Muscle layer of colon (tissue), 2 donors: Measurements from ENCODE around the gene TGDS.
"Not testable (repeated sequence)": the region's sequence is repeated elsewhere in the genome, so short reads cannot be mapped to it uniquely, and the experiment has no call there.

Source experiments
- H3K27ac ChIP-seq: one replicate; pipeline ENCODE4 v1.7.0; 2013; ENCODE audit warnings: low read depth, mild to moderate bottlenecking, low read length, moderate library complexity
- H3K27me3 ChIP-seq, 2 donors: one replicate each; pipeline ENCODE4 v1.7.0; 2013; ENCODE audit warnings: low read length in 2 of 2, mild to moderate bottlenecking in 2 of 2; ENCODE audit not compliant: insufficient read depth in 2 of 2, control insufficient read depth in 1 of 2
- H3K36me3 ChIP-seq: one replicate; pipeline ENCODE4 v1.7.0; 2013; ENCODE audit warnings: mild to moderate bottlenecking, low read length; ENCODE audit not compliant: insufficient read depth
- H3K4me1 ChIP-seq: one replicate; pipeline ENCODE4 v1.7.0; 2013; ENCODE audit warnings: mild to moderate bottlenecking, low read length; ENCODE audit not compliant: insufficient read depth
- H3K4me3 ChIP-seq, 2 donors: one replicate each; pipeline ENCODE4 v1.7.0; 2013; ENCODE audit warnings: low read length in 2 of 2, low read depth in 1 of 2, mild to moderate bottlenecking in 1 of 2, moderate library complexity in 1 of 2
- H3K9ac ChIP-seq: one replicate; pipeline ENCODE4 v1.7.0; 2013; ENCODE audit warnings: low read length
- H3K9me3 ChIP-seq: one replicate; pipeline ENCODE4 v1.7.0; 2013; ENCODE audit warnings: mild to moderate bottlenecking, low read length
- donor health status: abdominal sarcoma.
- donor health status: Adenocarcinoma of cecum.

TGDS gene

GRCh38 chr13:94549232-94550061 is 46.5 kb downstream of the TGDS start:
- H3K27me3 ChIP-seq = no peaks in the 10 kb centered on the region
- H3K9ac ChIP-seq = peak overlapping the region; percentile 82
- H3K9me3 ChIP-seq = no peaks in the 10 kb centered on the region
- H3K27ac ChIP-seq = peak overlapping the region; percentile 88
- H3K4me1 ChIP-seq = peaks cover 14% of the 10 kb centered on the region
- H3K4me3 ChIP-seq = peak overlapping the region; percentile 67 to 95
- H3K36me3 ChIP-seq = no peaks in the 10 kb centered on the region

GRCh38 chr13:94548821-94549231 is 47.1 kb downstream of the TGDS start:
- Histone ChIP-seq H3K27ac (peak overlapping the region; percentile 88), H3K27me3 (no peaks in the 10 kb centered on the region), H3K4me3 (peak overlapping the region; percentile 67 to 95), H3K4me1 (peaks cover 14% of the 10 kb centered on the region), H3K9me3 (no peaks in the 10 kb centered on the region), H3K9ac (peak overlapping the region; percentile 82), H3K36me3 (no peaks in the 10 kb centered on the region)

GRCh38 chr13:94548382-94548781 is 47.6 kb downstream of the TGDS start:
- H3K4me3 ChIP-seq = peak overlapping the region in 1 of 2 donors; percentile 95
- no peaks in the 10 kb centered on the region for H3K36me3 ChIP-seq
- no peaks in the 10 kb centered on the region for H3K27me3 ChIP-seq
- peak overlapping the region; percentile 88 for H3K27ac ChIP-seq
- H3K4me1 ChIP-seq = peaks cover 14% of the 10 kb centered on the region
- H3K9me3 ChIP-seq = no peaks in the 10 kb centered on the region
- peak overlapping the region; percentile 82 for H3K9ac ChIP-seq

GRCh38 chr13:94546061-94546839 is 49.7 kb downstream of the TGDS start:
- no peaks in the 10 kb centered on the region for H3K27me3 ChIP-seq
- H3K36me3 ChIP-seq = no peaks in the 10 kb centered on the region

GRCh38 chr13:94544922-94545321 is 51.0 kb downstream of the TGDS start:
- Histone ChIP-seq H3K27me3 (no peaks in the 10 kb centered on the region), H3K4me1 (peaks cover 9% of the 10 kb centered on the region), H3K36me3 (no peaks in the 10 kb centered on the region), H3K4me3 (no peak overlapping the region), H3K9ac (no peak overlapping the region), H3K27ac (no peak overlapping the region), H3K9me3 (no peaks in the 10 kb centered on the region)

More at GRCh38 chr13:94546061-94546839, 49.7 kb downstream of the TGDS start:
- H3K9ac ChIP-seq = no peak overlapping the region
- peaks cover 14% of the 10 kb centered on the region for H3K4me1 ChIP-seq
- H3K4me3 ChIP-seq = no peak overlapping the region
- no peaks in the 10 kb centered on the region for H3K9me3 ChIP-seq
- no peak overlapping the region for H3K27ac ChIP-seq

- H3K9me3 ChIP-seq = no peaks in the 10 kb centered on the region
- no peak overlapping the region for H3K27ac ChIP-seq
These were observed 53.0 kb downstream of the TGDS start for GRCh38 chr13:94542917-94543316.

GRCh38 chr13:94537740-94538630 is 58.0 kb downstream of the TGDS start:
- no peaks in the 10 kb centered on the region for H3K9me3 ChIP-seq
- no peaks in the 10 kb centered on the region for H3K4me1 ChIP-seq
- no peak overlapping the region for H3K27ac ChIP-seq
- no peaks in the 10 kb centered on the region for H3K36me3 ChIP-seq
- no peaks in the 10 kb centered on the region for H3K27me3 ChIP-seq
- H3K9ac ChIP-seq = no peak overlapping the region
- no peak overlapping the region for H3K4me3 ChIP-seq

More at GRCh38 chr13:94542917-94543316, 53.0 kb downstream of the TGDS start:
- no peak overlapping the region for H3K4me3 ChIP-seq
- H3K9ac ChIP-seq = no peak overlapping the region
- H3K4me1 ChIP-seq = no peaks in the 10 kb centered on the region
- H3K36me3 ChIP-seq = no peaks in the 10 kb centered on the region
- H3K27me3 ChIP-seq = no peaks in the 10 kb centered on the region

- no peak overlapping the region for H3K4me3 ChIP-seq
- H3K9ac ChIP-seq = no peak overlapping the region
- H3K27ac ChIP-seq = no peak overlapping the region
- no peaks in the 10 kb centered on the region for H3K36me3 ChIP-seq
- H3K9me3 ChIP-seq = no peaks in the 10 kb centered on the region
- no peaks in the 10 kb centered on the region for H3K27me3 ChIP-seq
- H3K4me1 ChIP-seq = no peaks in the 10 kb centered on the region
These were observed 60.2 kb downstream of the TGDS start for GRCh38 chr13:94535775-94536174.

GRCh38 chr13:94535231-94535630 is 60.7 kb downstream of the TGDS start:
- Histone ChIP-seq H3K27ac (no peak overlapping the region), H3K4me3 (no peak overlapping the region), H3K9ac (no peak overlapping the region), H3K4me1 (no peaks in the 10 kb centered on the region), H3K36me3 (no peaks in the 10 kb centered on the region), H3K27me3 (no peaks in the 10 kb centered on the region), H3K9me3 (no peaks in the 10 kb centered on the region)

- H3K9ac ChIP-seq = no peak overlapping the region
- no peaks in the 10 kb centered on the region for H3K27me3 ChIP-seq
- no peaks in the 10 kb centered on the region for H3K36me3 ChIP-seq
- no peak overlapping the region for H3K27ac ChIP-seq
- H3K4me3 ChIP-seq = no peak overlapping the region
- H3K9me3 ChIP-seq = no peaks in the 10 kb centered on the region
- no peaks in the 10 kb centered on the region for H3K4me1 ChIP-seq
These were observed 61.8 kb downstream of the TGDS start for GRCh38 chr13:94534166-94534565.

- not testable (repeated sequence) for H3K9ac ChIP-seq, H3K4me3 ChIP-seq, H3K9me3 ChIP-seq, H3K36me3 ChIP-seq, H3K27me3 ChIP-seq, H3K27ac ChIP-seq, H3K4me1 ChIP-seq
These were observed 63.7 kb downstream of the TGDS start for GRCh38 chr13:94532278-94532677.
